GM23248 (cell line): ENCODE data around the gene ZNF749.

Experiments used
- EZH2 ChIP-seq: fragments of 200-600 bp; sonication (generic); IDR thresholded peaks from 2 replicates; pipeline ENCODE4 v1.6.1; 2018; ENCODE audit warnings: antibody characterized with exemption, mild to moderate bottlenecking; ENCODE audit not compliant: insufficient read depth, poor library complexity, severe bottlenecking
- EZH2phosphoT487 ChIP-seq: fragments of 200-600 bp; sonication (generic); IDR thresholded peaks from 2 replicates; pipeline ENCODE4 v1.6.1; 2018; ENCODE audit warnings: antibody characterized with exemption, moderate library complexity, mild to moderate bottlenecking, low read depth; ENCODE audit not compliant: insufficient read depth

DNA sequence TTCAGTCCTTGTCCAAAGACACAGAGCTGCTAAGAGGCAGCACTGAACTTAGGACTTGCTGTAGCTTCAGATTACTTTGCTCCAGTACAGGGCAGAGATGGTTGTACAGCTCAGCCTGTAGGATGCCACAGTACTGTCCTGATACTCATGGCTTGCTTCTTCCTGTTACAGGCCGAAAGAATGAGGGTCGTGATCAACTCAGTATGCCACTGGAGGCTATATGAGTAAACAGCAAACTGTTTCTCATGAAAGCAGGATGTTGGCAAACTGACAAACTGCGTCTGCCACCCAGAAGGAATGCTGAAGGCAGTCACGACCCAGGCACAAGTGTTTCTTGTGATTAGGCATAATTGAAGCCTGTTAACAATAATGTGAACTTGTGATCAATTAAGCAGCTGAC, 2.8 kb downstream of the ZNF749 start:
- TF ChIP-seq EZH2phosphoT487 (no peak), EZH2 (no peak)
